ENCODE results near the gene AAGAB.

Gene AAGAB

DNA sequence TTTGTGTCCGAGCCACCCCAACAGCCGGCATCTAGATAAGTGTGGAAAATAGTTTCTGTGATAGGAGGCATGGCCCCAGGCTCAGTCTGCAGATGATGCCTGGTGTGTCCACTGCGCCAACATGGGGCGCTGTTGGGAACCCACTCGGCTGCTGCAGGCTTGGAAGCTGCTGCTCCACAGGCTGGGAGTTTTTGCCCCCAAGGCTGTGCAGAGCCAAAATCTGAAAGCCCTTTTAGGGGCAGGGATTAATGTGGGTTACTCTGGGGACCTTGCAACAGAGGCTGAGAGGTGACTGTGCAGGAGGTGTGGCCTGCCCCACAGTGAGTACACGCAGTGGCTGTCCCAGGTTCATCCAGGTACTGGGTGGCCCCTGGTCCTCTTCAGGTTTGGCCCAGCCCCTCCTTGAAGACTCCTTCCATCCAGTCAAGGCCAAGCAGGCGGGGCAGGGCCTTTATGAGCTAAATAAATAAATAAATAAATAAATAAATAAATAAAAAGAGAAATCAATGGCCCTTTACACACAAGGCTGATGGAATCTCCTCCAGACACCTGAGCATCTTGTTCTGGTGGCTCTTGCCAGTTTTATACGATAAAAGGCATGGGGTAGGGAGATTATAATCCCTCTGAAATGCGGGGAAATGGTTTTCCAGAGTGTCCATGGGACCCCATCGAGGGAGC, 73.8 kb downstream of the AAGAB start:
- TF ChIP-seq, protein P1, sequence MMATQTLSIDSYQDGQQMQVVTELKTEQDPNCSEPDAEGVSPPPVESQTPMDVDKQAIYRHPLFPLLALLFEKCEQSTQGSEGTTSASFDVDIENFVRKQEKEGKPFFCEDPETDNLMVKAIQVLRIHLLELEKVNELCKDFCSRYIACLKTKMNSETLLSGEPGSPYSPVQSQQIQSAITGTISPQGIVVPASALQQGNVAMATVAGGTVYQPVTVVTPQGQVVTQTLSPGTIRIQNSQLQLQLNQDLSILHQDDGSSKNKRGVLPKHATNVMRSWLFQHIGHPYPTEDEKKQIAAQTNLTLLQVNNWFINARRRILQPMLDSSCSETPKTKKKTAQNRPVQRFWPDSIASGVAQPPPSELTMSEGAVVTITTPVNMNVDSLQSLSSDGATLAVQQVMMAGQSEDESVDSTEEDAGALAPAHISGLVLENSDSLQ (IDR thresholded peaks at IDR 0.05): no peak
- TF ChIP-seq SUZ12 (IDR thresholded peaks at IDR 0.05): no peak
- no peak for TF ChIP-seq L3MBTL2 (conservative IDR thresholded peaks at IDR 0.05)
- TF ChIP-seq BHLHE40 (IDR thresholded peaks at IDR 0.05; ENCODE audit: borderline replicate concordance): no peak
- no peak for TF ChIP-seq FOXA1 (IDR thresholded peaks at IDR 0.05)
- TF ChIP-seq HDGF (IDR thresholded peaks at IDR 0.05; ENCODE audit: borderline replicate concordance): no peak
- TF ChIP-seq CTBP1 (IDR thresholded peaks at IDR 0.05; ENCODE audit: borderline replicate concordance): no peak
- TF ChIP-seq LEF1 (IDR thresholded peaks at IDR 0.05; ENCODE audit: borderline replicate concordance): no peak
- TF ChIP-seq SP1 (IDR thresholded peaks at IDR 0.05): no peak
- no peak for TF ChIP-seq ZNF384 (IDR thresholded peaks at IDR 0.05)
- TF ChIP-seq FOXK2 (IDR thresholded peaks at IDR 0.05): no peak
- TF ChIP-seq TARDBP (IDR thresholded peaks at IDR 0.05): no peak
- ChIA-PET POLR2A (no interaction called here), CTCF (no interaction called here)
- DNase-seq (ENCODE audit: extremely low spot score): no peak

DNA sequence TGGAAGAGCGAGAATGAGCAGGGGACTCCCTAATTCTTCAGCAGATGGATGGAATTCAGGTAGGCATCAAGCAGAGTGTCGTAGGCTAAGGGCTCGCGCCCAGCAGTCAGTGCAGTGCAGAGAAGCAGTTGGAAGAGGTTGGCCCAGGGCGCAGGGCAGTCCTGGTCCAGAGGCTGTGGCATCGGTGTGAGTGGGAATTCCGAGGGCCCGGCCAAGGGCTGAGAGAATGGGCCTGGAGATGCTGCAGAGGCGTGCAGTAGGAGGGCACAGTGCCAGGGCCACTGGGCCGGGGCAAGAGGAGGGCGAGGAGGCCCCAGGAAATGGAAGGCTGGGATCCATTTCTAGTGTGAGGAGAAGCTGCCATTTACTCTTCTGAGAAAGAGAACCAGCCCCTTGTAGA, 74.4 kb downstream of the AAGAB start:
- TF ChIP-seq SUZ12 (IDR thresholded peaks at IDR 0.05) (no peak), TARDBP (IDR thresholded peaks at IDR 0.05) (no peak), CTBP1 (IDR thresholded peaks at IDR 0.05; ENCODE audit: borderline replicate concordance) (no peak), BHLHE40 (IDR thresholded peaks at IDR 0.05; ENCODE audit: borderline replicate concordance) (no peak), L3MBTL2 (conservative IDR thresholded peaks at IDR 0.05) (no peak)
- ChIA-PET CTCF (no interaction called here), POLR2A (no interaction called here)
- no peak for DNase-seq (ENCODE audit: extremely low spot score)

DNA sequence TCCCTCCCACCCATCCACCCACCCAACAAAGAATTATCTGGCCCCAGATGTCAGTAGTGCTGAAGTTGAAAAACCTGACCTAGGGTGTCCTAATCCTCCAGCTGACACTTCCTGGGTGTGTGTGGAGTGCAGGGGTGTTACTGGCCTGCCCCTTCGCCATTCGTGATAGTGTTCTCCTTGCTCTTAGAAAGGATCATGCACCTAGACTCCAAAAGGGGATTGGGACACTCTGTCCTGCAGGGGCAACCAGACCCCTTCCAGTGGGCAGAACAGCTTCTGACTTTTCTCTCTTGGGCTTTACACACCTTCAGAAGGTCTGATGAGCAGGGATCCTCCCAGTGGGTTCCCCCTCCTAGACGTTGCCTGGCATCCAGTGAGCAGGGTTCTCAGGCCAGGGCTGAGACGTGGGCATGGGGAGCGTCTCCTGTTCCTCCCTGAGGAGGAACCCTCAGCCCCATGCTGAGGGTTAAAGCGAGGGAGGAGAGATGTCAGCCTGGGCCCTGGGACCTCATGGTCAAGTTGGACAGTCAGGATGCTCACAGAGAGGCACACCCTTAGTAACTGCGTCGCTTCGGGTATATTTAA, 75.0 kb downstream of the AAGAB start:
- CTCF ChIA-PET: no interaction called here
- TF ChIP-seq BHLHE40 (IDR thresholded peaks at IDR 0.05; ENCODE audit: borderline replicate concordance): no peak
- no peak for TF ChIP-seq HDGF (IDR thresholded peaks at IDR 0.05; ENCODE audit: borderline replicate concordance)
- no peak for TF ChIP-seq ZNF384 (IDR thresholded peaks at IDR 0.05)
- TF ChIP-seq, protein P1 (IDR thresholded peaks at IDR 0.05): no peak
- no peak for TF ChIP-seq TARDBP (IDR thresholded peaks at IDR 0.05)
- no peak for TF ChIP-seq SP1 (IDR thresholded peaks at IDR 0.05)
- TF ChIP-seq FOXM1 (IDR thresholded peaks at IDR 0.05; ENCODE audit: borderline replicate concordance): no peak
- no peak for TF ChIP-seq ELF4 (IDR thresholded peaks at IDR 0.05)
- no peak for TF ChIP-seq L3MBTL2 (conservative IDR thresholded peaks at IDR 0.05)
- TF ChIP-seq NFRKB (IDR thresholded peaks at IDR 0.05): no peak
- TF ChIP-seq FOXA1 (IDR thresholded peaks at IDR 0.05): no peak
- TF ChIP-seq CTBP1 (IDR thresholded peaks at IDR 0.05; ENCODE audit: borderline replicate concordance): no peak
- no peak for TF ChIP-seq LEF1 (IDR thresholded peaks at IDR 0.05; ENCODE audit: borderline replicate concordance)

DNA sequence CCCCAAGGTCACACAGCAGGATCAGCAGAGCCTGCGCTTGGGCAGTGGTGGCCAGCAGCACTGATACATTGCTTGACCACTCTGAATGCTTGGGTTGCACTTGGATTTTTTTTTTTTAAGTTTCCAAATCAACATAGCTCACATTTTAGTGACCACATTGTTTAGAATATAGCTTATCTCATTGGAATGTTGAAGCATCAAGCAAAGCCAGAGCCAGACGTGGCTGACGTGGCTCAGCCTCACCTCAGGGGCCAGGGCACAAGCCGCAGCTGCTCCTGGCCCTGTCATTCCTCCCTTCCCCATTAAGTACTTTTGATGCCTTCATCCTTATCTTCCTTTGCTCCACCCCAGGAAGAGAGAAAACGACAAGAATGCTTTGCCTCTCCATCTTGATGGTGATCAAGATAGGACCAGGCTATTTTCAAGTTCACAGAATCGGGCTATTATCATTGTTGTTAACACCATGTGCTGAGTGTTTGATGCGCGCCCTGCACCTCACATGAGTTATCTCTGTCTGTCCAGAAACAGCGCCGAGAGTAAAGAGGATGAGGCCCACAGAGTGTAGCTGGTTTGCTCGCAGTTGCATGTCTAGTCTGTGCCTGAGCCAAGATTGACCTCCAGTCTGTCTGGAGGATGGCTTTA, 75.8 kb downstream of the AAGAB start:
- ChIA-PET CTCF (no interaction called here), POLR2A (no interaction called here)
- TF ChIP-seq SP1 (IDR thresholded peaks at IDR 0.05) (no peak), FOXA1 (IDR thresholded peaks at IDR 0.05) (no peak), NFRKB (IDR thresholded peaks at IDR 0.05) (no peak), CTBP1 (IDR thresholded peaks at IDR 0.05; ENCODE audit: borderline replicate concordance) (no peak), ELF4 (IDR thresholded peaks at IDR 0.05) (no peak), HDGF (IDR thresholded peaks at IDR 0.05; ENCODE audit: borderline replicate concordance) (no peak), FOXM1 (IDR thresholded peaks at IDR 0.05; ENCODE audit: borderline replicate concordance) (no peak), ZNF384 (IDR thresholded peaks at IDR 0.05) (no peak), FOXK2 (IDR thresholded peaks at IDR 0.05) (no peak), TARDBP (IDR thresholded peaks at IDR 0.05) (no peak), SUZ12 (IDR thresholded peaks at IDR 0.05) (no peak)
- DNase-seq (ENCODE audit: extremely low spot score): no peak

More for the DNA sequence above, 75.0 kb downstream of the AAGAB start:
- DNase-seq (ENCODE audit: extremely low spot score): no peak
- POLR2A ChIA-PET: no interaction called here

DNA sequence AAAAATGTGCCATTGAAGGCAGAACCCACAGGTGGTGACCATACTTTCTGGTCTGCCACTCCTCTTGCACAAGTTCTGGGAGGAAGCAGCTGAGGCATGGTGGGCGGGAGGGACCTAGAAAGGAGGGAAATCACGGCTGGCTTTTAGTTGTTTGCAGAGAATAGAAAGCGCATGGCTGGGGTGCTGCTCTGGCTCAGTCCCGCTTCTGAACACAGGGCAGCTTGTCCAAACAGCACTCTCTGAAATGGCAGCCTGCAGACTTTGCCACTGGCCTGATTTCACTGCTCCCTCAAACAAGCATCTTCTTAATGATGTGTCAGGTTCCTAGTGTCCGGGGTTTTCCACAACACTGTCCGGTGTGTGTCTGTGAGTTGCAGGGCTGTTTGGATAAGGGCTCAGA, 76.7 kb downstream of the AAGAB start:
- no peak for DNase-seq (ENCODE audit: extremely low spot score)
- no peak for TF ChIP-seq SP1 (IDR thresholded peaks at IDR 0.05)
- TF ChIP-seq NFRKB (IDR thresholded peaks at IDR 0.05): no peak
- no peak for TF ChIP-seq L3MBTL2 (conservative IDR thresholded peaks at IDR 0.05)
- TF ChIP-seq, protein P1 (IDR thresholded peaks at IDR 0.05): no peak
- no peak for TF ChIP-seq FOXA1 (IDR thresholded peaks at IDR 0.05)
- no peak for TF ChIP-seq HDGF (IDR thresholded peaks at IDR 0.05; ENCODE audit: borderline replicate concordance)
- TF ChIP-seq FOXK2 (IDR thresholded peaks at IDR 0.05): no peak
- ChIA-PET CTCF (no interaction called here), POLR2A (no interaction called here)

DNA sequence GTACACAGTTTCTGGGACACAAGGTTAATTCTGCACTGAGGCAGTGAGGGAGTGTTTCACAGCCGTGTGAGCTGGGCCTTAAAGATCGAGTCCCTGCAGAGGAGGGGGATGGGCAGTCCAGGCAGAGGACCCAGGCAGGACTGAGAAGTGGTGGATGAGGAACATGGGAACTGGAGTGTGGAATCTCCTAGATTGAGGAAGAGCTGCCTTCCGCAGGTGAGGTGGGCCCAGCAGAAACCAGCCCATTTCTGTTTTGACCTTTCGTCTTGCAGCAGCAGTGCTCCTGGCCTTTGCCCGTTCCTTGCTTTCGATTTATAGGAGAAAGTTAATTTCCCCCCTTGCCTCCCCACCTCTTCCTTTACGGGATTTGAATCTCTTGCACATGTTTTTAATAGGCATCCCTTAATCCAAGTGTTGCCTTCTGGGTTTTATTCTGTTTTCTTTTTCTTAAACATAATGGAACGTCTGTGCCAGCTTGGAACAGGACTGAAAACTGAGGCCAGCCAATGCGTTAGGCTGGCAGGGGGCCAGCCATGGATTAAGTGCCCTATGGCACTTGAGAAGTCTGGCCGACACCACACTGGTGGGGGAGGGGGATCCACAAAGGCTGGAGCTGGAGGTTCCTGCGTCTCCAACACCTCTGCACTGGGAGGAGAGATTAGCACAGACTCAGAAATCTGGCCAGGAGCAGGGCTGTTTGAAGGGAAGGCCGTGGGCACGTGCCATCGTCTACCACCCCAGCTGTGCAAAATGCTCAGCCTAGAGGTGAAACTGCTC, 78.1 kb downstream of the AAGAB start:
- TF ChIP-seq ARNT (IDR thresholded peaks at IDR 0.05): no peak
- TF ChIP-seq, protein P1 (IDR thresholded peaks at IDR 0.05): no peak
- TF ChIP-seq LEF1 (IDR thresholded peaks at IDR 0.05; ENCODE audit: borderline replicate concordance): no peak
- no peak for TF ChIP-seq CTBP1 (IDR thresholded peaks at IDR 0.05; ENCODE audit: borderline replicate concordance)
- no peak for TF ChIP-seq L3MBTL2 (conservative IDR thresholded peaks at IDR 0.05)
- TF ChIP-seq FOXK2 (IDR thresholded peaks at IDR 0.05): no peak
- no peak for TF ChIP-seq BHLHE40 (IDR thresholded peaks at IDR 0.05; ENCODE audit: borderline replicate concordance)
- no peak for TF ChIP-seq HDGF (IDR thresholded peaks at IDR 0.05; ENCODE audit: borderline replicate concordance)
- TF ChIP-seq SUZ12 (IDR thresholded peaks at IDR 0.05): no peak
- TF ChIP-seq NFRKB (IDR thresholded peaks at IDR 0.05): no peak
- DNase-seq (ENCODE audit: extremely low spot score): no peak
- ChIA-PET POLR2A (no interaction called here), CTCF (no interaction called here)
